OCI-LY1 (cell line): ENCODE data around the gene ARL8A.

Experiments
- CTCF ChIP-seq: fragments of 200-600 bp; sonication (generic), shearing (Covaris generic); IDR thresholded peaks from 2 replicates; pipeline ENCODE4 v1.5.1; 2017; ENCODE audit warnings: mild to moderate bottlenecking, antibody characterized with exemption, low read length, moderate library complexity, mixed read lengths
- EZH2 ChIP-seq: fragments of 200-600 bp; sonication (generic), shearing (Covaris generic); IDR thresholded peaks from 2 replicates; pipeline ENCODE4 v1.8.0; 2017; ENCODE audit warnings: borderline replicate concordance, mixed run types, mild to moderate bottlenecking, antibody characterized with exemption, low read length, moderate library complexity, mixed read lengths

GRCh38 chr1:202181586-202181985 is 37.0 kb upstream of the ARL8A start:
- TF ChIP-seq CTCF (no peak), EZH2 (no peak)
